GM18507 (cell line): Measurements from ENCODE around the gene ARHGAP9.
"Not testable (repeated sequence)": the region's sequence is repeated elsewhere in the genome, so short reads cannot be mapped to it uniquely, and the experiment has no call there.

Experiments
- DNase-seq: peaks from one replicate; pipeline ENCODE4 v3.0.0; 2011; ENCODE audit warnings: low read depth; ENCODE audit not compliant: insufficient read length; ENCODE audit errors: extremely low spot score
- FAIRE-seq: peaks from 2 replicates; lab custom pipeline; 2011; peaks lifted over from hg19 to GRCh38; lab: Jason Lieb, UNC

The ARHGAP9 gene

DNA sequence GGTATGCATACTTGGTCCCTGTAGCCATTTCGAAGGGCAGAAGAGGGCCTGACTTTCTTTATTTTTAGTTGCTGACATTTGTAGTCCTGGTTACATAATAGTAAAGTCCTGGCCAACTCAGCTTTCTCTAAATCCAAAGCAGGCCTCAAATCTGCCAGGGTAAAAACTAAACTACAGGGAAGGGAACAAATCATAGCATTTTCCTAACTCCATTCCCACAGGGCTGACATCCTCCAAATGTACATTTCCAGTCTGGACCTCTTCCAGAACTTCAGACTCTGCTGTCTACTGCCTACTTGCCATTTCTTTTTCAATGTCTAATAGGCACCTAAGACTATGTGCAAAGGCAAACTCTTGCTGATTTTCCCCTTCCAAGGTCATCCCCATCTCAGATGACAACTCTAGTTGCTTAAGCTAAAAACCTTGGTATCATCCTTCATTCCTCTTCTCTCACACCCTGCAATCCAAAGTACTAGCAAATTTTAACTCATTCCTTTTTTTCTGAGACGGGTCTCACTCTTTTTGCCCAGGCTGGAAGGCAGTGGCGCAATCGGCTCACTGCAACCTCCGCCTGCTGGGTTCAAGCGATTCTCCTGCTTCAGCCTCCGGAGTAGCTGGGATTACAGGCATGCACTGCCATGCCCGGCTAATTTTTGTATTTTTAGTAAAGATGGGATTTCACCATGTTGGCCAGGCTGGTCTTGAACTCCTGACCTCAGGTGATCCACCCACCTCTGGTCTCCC is 38.7 kb upstream of the ARHGAP9 start:
- FAIRE-seq (no peak), DNase-seq (no peak)

GRCh38 chr12:57517718-57518117 is 38.1 kb upstream of the ARHGAP9 start:
- DNase-seq, FAIRE-seq: not testable (repeated sequence)

- FAIRE-seq = no peak
- no peak for DNase-seq
Observed at GRCh38 chr12:57517187-57517586, 37.5 kb upstream of the ARHGAP9 start.

DNA sequence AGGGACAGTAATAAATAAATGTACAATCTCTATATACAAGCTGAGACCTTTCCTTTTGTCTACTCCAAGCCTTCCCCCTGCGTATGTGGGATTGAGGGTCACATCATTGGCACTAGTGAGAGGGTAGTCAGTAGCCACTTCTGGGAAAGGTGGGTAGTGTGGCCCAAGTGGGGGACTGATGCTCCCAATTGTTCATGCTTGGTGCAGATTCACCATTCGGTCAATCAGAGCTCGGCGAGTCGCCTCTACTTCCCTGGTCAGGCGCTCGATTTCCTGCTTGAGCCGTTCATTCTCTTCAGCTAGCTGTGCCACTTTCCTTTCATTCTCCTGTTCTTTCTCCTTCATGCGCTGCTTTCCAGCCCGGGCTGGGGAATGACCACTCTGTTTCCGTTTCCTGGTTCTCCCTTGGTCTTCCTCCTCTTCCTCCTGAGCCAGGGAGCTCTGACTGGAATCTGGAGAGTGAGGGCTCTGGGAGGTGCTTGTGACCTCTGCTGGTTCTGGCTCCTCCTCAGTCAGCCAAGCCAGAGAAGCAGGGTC is 37.0 kb upstream of the ARHGAP9 start:
- DNase-seq = no peak
- FAIRE-seq = no peak

GRCh38 chr12:57515934-57516541 is 36.4 kb upstream of the ARHGAP9 start:
- no peak for FAIRE-seq
- DNase-seq = no peak

DNA sequence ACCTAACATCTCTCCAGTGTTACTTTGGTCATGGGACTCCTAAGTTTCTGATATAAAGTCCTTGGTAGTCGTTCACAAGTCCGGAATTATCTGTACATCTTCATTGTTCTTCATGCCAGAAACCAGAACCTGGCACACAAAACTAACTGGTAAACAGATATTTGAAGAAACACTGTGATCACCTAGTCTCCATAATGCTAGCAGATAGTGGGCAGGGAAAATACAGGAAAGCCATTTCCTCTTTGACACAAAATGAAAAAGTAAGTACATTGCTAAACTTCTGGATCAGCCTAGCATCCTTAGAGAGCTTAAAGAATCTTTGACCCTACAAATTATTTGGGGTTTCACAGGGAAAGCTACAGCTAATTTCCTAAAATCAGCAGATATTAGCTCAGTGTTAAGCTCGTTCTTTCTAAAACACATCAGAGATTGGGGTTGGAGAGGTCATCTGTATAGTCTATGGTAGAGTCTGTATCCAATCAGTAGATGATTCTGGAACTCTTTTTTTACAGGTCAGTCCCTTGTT is 35.8 kb upstream of the ARHGAP9 start:
- FAIRE-seq (no peak), DNase-seq (no peak)

- DNase-seq = no peak
- no peak for FAIRE-seq
Observed at GRCh38 chr12:57514720-57515407, 35.2 kb upstream of the ARHGAP9 start.

- not testable (repeated sequence) for DNase-seq, FAIRE-seq
Observed at GRCh38 chr12:57514246-57514645, 34.6 kb upstream of the ARHGAP9 start.

GRCh38 chr12:57513677-57514076 is 34.0 kb upstream of the ARHGAP9 start:
- DNase-seq, FAIRE-seq: not testable (repeated sequence)

- DNase-seq (no peak), FAIRE-seq (no peak)
Observed at GRCh38 chr12:57513266-57513665, 33.6 kb upstream of the ARHGAP9 start.

GRCh38 chr12:57512665-57513064 is 33.0 kb upstream of the ARHGAP9 start:
- FAIRE-seq = no peak
- DNase-seq = no peak

- FAIRE-seq (no peak), DNase-seq (no peak)
Observed at GRCh38 chr12:57511588-57512325, 32.1 kb upstream of the ARHGAP9 start.

GRCh38 chr12:57511161-57511560 is 31.5 kb upstream of the ARHGAP9 start:
- no peak for DNase-seq
- no peak for FAIRE-seq

DNA sequence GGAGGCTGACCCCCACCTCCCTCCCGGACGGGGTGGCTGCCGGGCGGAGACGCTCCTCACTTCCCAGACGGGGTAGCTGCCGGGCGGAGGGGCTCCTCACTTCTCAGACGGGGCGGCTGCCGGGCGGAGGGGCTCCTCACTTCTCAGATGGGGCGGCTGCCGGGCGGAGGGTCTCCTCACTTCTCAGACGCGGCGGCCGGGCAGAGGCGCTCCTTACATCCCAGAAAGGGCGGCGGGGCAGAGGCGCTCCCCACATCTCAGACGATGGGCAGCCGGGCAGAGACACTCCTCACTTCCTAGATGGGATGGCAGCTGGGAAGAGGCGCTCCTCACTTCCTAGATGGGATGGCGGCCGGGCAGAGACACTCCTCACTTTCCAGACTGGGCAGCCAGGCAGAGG is 28.1 kb upstream of the ARHGAP9 start:
- DNase-seq, FAIRE-seq: not testable (repeated sequence)

DNA sequence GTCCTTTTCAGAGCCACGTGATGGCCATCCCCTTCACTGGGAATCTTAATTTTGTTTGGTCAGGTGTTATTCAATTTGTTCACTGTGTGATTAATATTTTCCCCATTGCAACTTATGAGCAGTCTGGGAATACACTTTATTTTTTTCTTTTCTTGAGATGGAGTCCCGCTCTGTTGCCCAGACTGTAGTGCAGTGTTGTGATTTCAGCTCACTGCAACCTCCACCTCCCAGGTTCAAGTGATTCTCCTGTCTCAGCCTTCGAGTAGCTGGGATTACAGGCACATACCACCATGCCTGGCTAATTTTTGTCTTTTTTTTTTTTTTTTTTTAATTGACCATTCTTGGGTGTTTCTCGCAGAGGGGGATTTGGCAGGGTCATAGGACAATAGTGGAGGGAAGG is 26.9 kb upstream of the ARHGAP9 start:
- FAIRE-seq, DNase-seq: not testable (repeated sequence)

- not testable (repeated sequence) for FAIRE-seq, DNase-seq
Observed at GRCh38 chr12:57502311-57502969, 22.8 kb upstream of the ARHGAP9 start.

DNA sequence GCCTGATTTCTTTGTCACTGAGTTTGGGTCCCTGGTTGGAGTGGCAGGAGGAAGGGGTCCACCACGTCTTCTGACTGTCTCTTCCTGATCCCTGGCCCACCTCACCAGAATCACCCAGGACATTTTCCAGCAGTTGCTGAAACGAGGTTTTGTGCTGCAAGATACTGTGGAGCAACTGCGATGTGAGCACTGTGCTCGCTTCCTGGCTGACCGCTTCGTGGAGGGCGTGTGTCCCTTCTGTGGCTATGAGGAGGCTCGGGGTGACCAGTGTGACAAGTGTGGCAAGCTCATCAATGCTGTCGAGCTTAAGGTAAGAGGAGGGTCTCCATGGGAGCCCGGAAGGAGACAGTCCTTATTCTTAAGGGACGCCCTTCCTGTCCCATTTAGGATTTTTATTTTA is 20.5 kb upstream of the ARHGAP9 start:
- FAIRE-seq = no peak
- DNase-seq = no peak

- no peak for DNase-seq
- FAIRE-seq = no peak
Observed at GRCh38 chr12:57498571-57498970, 18.9 kb upstream of the ARHGAP9 start.

DNA sequence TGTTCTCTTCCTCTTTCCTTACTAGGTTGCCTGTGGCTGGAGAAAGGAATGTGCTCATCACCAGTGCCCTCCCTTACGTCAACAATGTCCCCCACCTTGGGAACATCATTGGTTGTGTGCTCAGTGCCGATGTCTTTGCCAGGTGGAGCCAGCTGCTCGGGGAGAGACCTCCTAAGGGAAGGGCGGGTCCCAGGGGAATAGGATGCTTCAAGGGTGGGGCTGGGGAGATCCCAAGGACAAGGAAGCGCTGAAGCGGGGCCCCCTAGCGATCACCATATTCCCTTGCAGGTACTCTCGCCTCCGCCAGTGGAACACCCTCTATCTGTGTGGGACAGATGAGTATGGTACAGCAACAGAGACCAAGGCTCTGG is 18.5 kb upstream of the ARHGAP9 start:
- FAIRE-seq (no peak), DNase-seq (no peak)
